PC-9 (cell line): ENCODE results near the gene ACP6. TPM values are rescaled to one million over a fixed set of nuclear protein-coding genes. Genes with fewer than 3 reads are reported as not detected.
A peak's percentile ranks its signal among the peaks of the same experiment; 100 is the strongest.

Source experiments
- BruUV-seq: library from RNA; stranded (reverse); fragments of 400-500 nt; replicated peaks from 2 replicates; lab custom pipeline; 2021; lab: Mats Ljungman, UMichigan
- CTCF ChIA-PET: fragments of 300-600 bp; sonication (Branson Sonifier 250); formaldehyde crosslinking; loops from one replicate; lab custom pipeline; 2022; ENCODE audit warnings: antibody characterized with exemption; lab: Charles Lee
- POLR2A ChIA-PET: fragments of 300-600 bp; sonication (Branson Sonifier 250); formaldehyde crosslinking; loops from one replicate; lab custom pipeline; 2022; ENCODE audit warnings: antibody characterized with exemption; ENCODE audit not compliant: unreplicated experiment; lab: Charles Lee
- DNase-seq, 2 experiments: peaks; one replicate each; pipeline versions ENCODE4 v3.0.0 to v3.0.0-alpha.2; 2015 to 2022; ENCODE audit warnings: mixed read lengths in 1 of 2
- H2AFZ ChIP-seq: fragments of 200-600 bp; sonication (generic); 2 replicates; pipeline ENCODE4 v1.8.1; 2017; ENCODE audit warnings: antibody characterized with exemption
- H3F3A ChIP-seq: fragments of 200-600 bp; sonication (generic); 2 replicates; pipeline ENCODE4 v1.8.1; 2017; ENCODE audit warnings: antibody characterized with exemption, mild to moderate bottlenecking, low read depth; ENCODE audit not compliant: insufficient read depth
- H3K27ac ChIP-seq: fragments of 200-600 bp; sonication (generic); 2 replicates; pipeline ENCODE4 v1.6.1; 2016; ENCODE audit warnings: mixed run types
- H3K27me3 ChIP-seq: fragments of 200-600 bp; sonication (generic); 2 replicates; pipeline ENCODE4 v1.6.1; 2016; ENCODE audit warnings: low read depth, mixed run types; ENCODE audit not compliant: insufficient read depth
- H3K36me3 ChIP-seq: fragments of 200-600 bp; sonication (generic); 2 replicates; pipeline ENCODE4 v1.6.1; 2016; ENCODE audit warnings: low read depth, mixed run types
- H3K4me1 ChIP-seq: fragments of 200-600 bp; sonication (generic); replicated peaks from 2 replicates; pipeline ENCODE4 v1.6.1; 2016; ENCODE audit warnings: mixed run types; ENCODE audit not compliant: insufficient read depth
- H3K4me2 ChIP-seq: fragments of 200-600 bp; sonication (generic); 2 replicates; pipeline ENCODE4 v1.6.1; 2017; ENCODE audit warnings: mixed run types
- H3K4me3 ChIP-seq: fragments of 200-600 bp; sonication (generic); 2 replicates; pipeline ENCODE4 v1.6.1; 2016; ENCODE audit warnings: mixed run types
- H3K79me2 ChIP-seq: fragments of 200-600 bp; sonication (generic); 2 replicates; pipeline ENCODE4 v1.6.1; 2017; ENCODE audit warnings: low read depth, mixed run types
- H3K9me2 ChIP-seq: fragments of 200-600 bp; sonication (generic); 2 replicates; pipeline ENCODE4 v1.8.1; 2017; ENCODE audit warnings: mild to moderate bottlenecking; ENCODE audit not compliant: insufficient read depth
- H3K9me3 ChIP-seq: fragments of 200-600 bp; sonication (generic); 2 replicates; pipeline ENCODE4 v1.8.1; 2016; ENCODE audit warnings: low read depth; ENCODE audit not compliant: insufficient read depth
- H4K20me1 ChIP-seq: fragments of 200-600 bp; sonication (generic); 2 replicates; pipeline ENCODE4 v1.8.1; 2017; ENCODE audit not compliant: insufficient read depth
- EZH2 ChIP-seq: fragments of 200-600 bp; sonication (generic); IDR thresholded peaks from 2 replicates; pipeline ENCODE4 v1.8.0; 2017; ENCODE audit warnings: antibody characterized with exemption, low read depth
- intact Hi-C: fragments of 100-400 bp; cut with micrococcal nuclease; formaldehyde crosslinking; loops from one replicate; pipeline ENCODE4 v1.10.0; 2022; ENCODE audit not compliant: unreplicated experiment
- total RNA-seq: library from RNA; stranded (reverse); gene quantifications from 2 replicates; pipeline ENCODE4 v1.2.3, GENCODE V29; 2021
- TF ChIP-seq, protein P1 (sequence below): fragments of 200-600 bp; sonication (generic); conservative IDR thresholded peaks from 2 replicates; pipeline ENCODE4 v1.6.1; 2017; ENCODE audit warnings: mixed run types, antibody characterized with exemption, mild to moderate bottlenecking, moderate library complexity

Gene ACP6
- total RNA-seq, 1 experiment from 2014 or later = 71.4 TPM

DNA sequence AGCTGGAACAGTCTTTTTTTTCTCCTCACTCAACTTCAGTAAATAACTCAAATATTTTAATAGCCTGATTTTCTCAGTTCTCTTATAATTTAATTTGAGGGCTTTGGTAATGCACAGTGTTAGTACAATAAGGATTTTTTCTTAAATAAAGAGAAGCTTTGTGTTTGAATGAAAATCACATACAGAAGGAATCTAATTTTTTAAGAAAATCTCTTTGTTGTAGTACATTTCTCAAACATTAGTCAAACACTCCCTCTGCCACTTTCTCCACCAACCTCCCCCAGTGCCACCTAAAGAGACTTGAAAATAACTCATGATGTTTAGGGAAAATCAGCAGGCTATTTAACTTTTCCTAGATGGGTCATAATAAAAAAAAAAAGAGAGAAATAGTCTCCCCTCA lies 42.3 kb upstream of the ACP6 start:
- DNase-seq = no peak
- BruUV-seq = no TSS peak
- Histone ChIP-seq H3K4me2 (no peak overlapping the region), H3K4me1 (peaks cover 29% of the 10 kb centered on the region), H4K20me1 (no peaks in the 10 kb centered on the region), H3K9me2 (no peaks in the 10 kb centered on the region), H3K36me3 (no peaks in the 10 kb centered on the region), H3K9me3 (0 out of 2 replicates have a peak, but pooled peaks cover 3% of the 10 kb centered on the region), H3K79me2 (no peaks in the 10 kb centered on the region), H2AFZ (no peak overlapping the region), H3F3A (peaks cover 28% of the 10 kb centered on the region), H3K27ac (no peak overlapping the region), H3K4me3 (no peak overlapping the region), H3K27me3 (no peaks in the 10 kb centered on the region)
- intact Hi-C loops = no loop called here
- TF ChIP-seq, protein P1, sequence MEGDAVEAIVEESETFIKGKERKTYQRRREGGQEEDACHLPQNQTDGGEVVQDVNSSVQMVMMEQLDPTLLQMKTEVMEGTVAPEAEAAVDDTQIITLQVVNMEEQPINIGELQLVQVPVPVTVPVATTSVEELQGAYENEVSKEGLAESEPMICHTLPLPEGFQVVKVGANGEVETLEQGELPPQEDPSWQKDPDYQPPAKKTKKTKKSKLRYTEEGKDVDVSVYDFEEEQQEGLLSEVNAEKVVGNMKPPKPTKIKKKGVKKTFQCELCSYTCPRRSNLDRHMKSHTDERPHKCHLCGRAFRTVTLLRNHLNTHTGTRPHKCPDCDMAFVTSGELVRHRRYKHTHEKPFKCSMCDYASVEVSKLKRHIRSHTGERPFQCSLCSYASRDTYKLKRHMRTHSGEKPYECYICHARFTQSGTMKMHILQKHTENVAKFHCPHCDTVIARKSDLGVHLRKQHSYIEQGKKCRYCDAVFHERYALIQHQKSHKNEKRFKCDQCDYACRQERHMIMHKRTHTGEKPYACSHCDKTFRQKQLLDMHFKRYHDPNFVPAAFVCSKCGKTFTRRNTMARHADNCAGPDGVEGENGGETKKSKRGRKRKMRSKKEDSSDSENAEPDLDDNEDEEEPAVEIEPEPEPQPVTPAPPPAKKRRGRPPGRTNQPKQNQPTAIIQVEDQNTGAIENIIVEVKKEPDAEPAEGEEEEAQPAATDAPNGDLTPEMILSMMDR = no peak
- no peak for TF ChIP-seq EZH2
- CTCF ChIA-PET = no interaction called here
- POLR2A ChIA-PET = interaction anchor here (0.7 kb wide), 1 partner anchor 64 kb away, joined by 5 read pairs; no protein-coding TSS in a partner anchor

DNA sequence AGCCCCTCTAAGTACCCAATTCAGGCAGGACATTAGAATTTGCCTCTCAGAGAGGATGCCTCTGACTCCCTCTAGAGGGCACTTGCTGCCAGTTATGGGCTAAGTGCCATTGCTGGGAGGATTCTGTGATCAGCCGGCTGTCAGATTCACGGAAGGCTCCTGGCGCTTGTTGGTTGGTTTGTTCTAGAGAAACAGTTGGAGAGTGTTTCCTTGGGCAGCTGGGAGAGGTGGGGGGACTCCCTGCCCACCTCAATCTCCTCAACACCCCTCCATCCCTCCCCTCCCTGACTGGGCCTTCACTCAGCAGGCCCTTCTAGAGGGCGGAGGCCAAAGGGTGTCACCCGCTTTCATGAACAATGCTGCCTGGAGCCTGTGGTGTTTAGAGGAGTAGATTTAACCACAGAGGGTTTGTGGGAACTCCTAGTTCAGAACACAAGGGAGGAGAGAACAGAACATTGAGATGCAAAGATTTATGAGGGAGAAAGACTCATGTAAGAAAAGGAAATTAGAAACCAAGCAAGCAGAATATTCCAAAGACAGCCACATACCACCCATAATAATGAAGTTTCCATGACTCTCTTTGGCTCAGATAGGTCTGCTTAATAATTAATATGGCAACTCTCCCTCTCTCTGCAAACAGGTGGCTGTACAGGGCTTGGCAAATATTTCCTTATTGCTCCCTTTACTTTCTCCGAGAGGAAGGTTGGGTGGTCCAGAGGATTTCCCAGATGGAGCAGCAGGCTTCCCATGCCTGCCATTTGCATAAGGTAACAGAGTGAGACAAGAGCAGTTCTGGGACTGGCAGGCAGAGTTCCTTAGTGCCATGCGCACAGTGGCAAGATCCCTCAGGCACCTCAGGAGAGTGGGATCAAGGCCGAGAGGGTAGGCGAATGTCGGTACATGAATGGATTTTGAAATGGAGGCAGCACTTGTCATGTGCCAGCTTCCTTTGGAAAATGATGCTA lies 30.0 kb upstream of the ACP6 start:
- H3K27me3 ChIP-seq = no peaks in the 10 kb centered on the region
- no peak overlapping the region for H3K4me3 ChIP-seq
- peaks cover 3% of the 10 kb centered on the region; the same call in 1 of the 2 replicates for H3K9me3 ChIP-seq
- no peak overlapping the region for H3K27ac ChIP-seq
- DNase-seq = peak in 1 of 2 experiments; percentile 59
- CTCF ChIA-PET = no interaction called here
- no peak overlapping the region for H3K4me2 ChIP-seq
- no peaks in the 10 kb centered on the region for H4K20me1 ChIP-seq
- no peaks in the 10 kb centered on the region for H3K9me2 ChIP-seq
- H2AFZ ChIP-seq = no peak overlapping the region
- no TSS peak for BruUV-seq
- POLR2A ChIA-PET = no interaction called here
- intact Hi-C loops = loop anchor here (1.0 kb wide), 3 partner anchors 59 to 205 kb away; no protein-coding TSS in a partner anchor
- H3K4me1 ChIP-seq = no peaks in the 10 kb centered on the region
- H3F3A ChIP-seq = no peaks in the 10 kb centered on the region
- no peak for TF ChIP-seq EZH2
- TF ChIP-seq, protein P1 = peak; percentile 84
- H3K79me2 ChIP-seq = no peaks in the 10 kb centered on the region
- H3K36me3 ChIP-seq = no peaks in the 10 kb centered on the region

DNA sequence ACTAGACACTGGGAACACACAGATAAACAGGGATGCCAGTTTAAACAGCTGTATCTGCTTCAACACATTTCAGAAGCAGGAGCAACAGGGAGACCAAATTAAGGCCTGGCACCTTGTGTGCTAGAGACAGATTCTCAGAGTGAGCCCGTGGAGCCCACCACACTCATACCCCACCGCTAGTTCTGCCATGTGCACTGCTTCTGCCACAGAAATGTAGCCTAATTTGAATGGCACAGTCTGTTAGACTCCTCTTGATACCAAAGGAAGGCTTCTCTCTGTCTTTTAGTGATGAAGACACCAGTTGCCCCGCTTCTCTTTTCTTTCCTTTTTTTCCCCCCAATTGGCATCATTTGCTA lies 29.3 kb upstream of the ACP6 start:
- H3K79me2 ChIP-seq = no peaks in the 10 kb centered on the region
- CTCF ChIA-PET = no interaction called here
- no peaks in the 10 kb centered on the region for H3K27me3 ChIP-seq
- peaks cover 3% of the 10 kb centered on the region; the same call in 1 of the 2 replicates for H3K9me3 ChIP-seq
- H3K27ac ChIP-seq = no peak overlapping the region
- no TSS peak for BruUV-seq
- TF ChIP-seq, protein P1 = no peak
- no peak for TF ChIP-seq EZH2
- H3K4me1 ChIP-seq = no peaks in the 10 kb centered on the region
- intact Hi-C loops = loop anchor here (1.0 kb wide), 3 partner anchors 58 to 204 kb away; no protein-coding TSS in a partner anchor
- H3K9me2 ChIP-seq = no peaks in the 10 kb centered on the region
- POLR2A ChIA-PET = no interaction called here
- no peaks in the 10 kb centered on the region for H3F3A ChIP-seq
- no peak for DNase-seq
- no peak overlapping the region for H3K4me2 ChIP-seq
- no peaks in the 10 kb centered on the region for H4K20me1 ChIP-seq
- H3K36me3 ChIP-seq = no peaks in the 10 kb centered on the region
- no peak overlapping the region for H3K4me3 ChIP-seq
- H2AFZ ChIP-seq = no peak overlapping the region
